ENCODE data around the gene NABP2.

The NABP2 gene

GRCh38 chr12:56216461-56216860 lies 7.7 kb upstream of the NABP2 start:
- no peak for DNase-seq

- DNase-seq: no peak
Measured at GRCh38 chr12:56219840-56220239, 4.3 kb upstream of the NABP2 start.

- DNase-seq: no peak
Measured at GRCh38 chr12:56220611-56221231, 3.4 kb upstream of the NABP2 start.

- DNase-seq: peak; percentile 89
Measured at GRCh38 chr12:56221232-56221756, 2.8 kb upstream of the NABP2 start.

GRCh38 chr12:56221757-56222530 lies 2.2 kb upstream of the NABP2 start, which contains the start of gene RNF41:
Gene RNF41, minus strand, starts transcription at chr12:56221922. Its CDS starts 7,875 bp downstream, at chr12:56214047.
- DNase-seq: peak; percentile 99

- DNase-seq: no peak
Measured at GRCh38 chr12:56222531-56222895, 1.6 kb upstream of the NABP2 start.

DNA sequence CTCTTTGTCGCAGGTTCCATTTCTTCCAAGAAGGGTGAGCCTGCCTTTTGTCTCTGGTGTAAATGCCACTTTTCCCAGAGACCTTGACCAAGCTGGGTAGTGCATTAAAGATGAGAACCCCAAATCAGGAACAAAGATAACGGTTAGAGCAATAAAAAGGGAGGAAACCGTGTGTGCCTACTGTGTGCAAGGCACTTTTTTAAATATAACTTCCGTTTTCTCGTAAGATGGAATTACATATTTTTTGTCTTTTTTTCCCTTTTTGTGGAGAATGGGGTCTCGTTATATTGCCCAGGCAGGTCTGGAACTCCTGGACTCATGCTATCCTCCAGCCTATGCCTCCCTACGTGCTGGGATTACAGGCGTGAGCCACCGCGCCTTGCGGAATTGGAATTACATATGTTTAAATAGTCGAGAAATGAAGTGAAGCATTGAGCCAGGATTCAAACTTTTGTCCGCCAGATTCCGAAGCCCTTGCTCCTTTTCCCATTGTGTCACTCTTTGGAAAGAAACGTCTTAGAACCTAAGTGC lies 506 bp upstream of the NABP2 start:
- DNase-seq: no peak

DNA sequence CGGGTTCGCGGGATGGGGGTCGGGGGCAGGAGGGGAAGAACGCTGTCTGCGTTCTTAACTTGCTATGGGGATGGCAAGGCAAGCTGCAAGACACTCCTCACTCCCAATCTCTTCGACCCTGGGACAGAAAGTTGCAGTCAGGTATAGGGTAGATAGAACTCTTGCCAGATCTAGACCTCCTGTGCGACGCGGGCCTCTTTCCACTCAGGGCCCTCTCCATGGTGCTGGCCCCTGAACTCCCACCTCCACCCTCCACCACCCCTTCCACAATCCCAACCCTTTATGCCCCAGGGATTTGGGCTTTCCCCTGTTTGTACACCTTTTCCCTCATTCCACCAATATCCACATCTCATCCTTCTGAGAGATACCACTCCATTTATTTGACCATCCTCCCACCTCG lies 812 bp downstream of the NABP2 start:
- DNase-seq: no peak

GRCh38 chr12:56229082-56229481 lies 4.9 kb downstream of the NABP2 start:
- no peak for DNase-seq

DNA sequence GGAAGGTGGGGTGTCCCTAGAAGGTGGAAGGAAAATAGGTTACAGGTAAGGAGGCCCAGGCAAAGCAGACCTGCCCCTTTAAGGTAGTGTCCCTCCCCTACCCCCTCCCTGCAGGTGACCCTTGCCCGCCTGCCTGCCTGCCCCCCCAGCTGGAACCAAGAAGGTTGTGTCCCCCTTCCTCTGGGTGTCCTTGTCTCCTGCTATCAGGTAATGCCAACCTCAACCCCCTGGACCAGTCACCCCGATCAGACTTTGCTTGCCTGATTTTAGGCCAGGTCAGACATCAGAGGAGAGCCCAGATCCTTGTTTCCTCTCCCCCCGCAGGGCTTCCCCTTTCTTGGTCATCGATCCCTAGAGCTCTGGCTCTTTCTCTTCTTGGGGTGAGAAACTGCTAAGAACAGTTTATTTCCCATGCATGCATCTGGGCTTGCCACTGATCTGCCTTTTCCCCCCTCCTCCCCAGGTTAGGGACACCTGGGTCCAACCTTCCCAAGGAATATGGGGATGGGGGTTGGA lies 5.8 kb downstream of the NABP2 start, which contains the start of gene SLC39A5:
Gene SLC39A5, plus strand, starts transcription at position 136 of the 516 bp plus-strand sequence. CDS start 1,224 bp downstream, outside the sequence.
- no peak for DNase-seq

- DNase-seq: no peak
Measured at GRCh38 chr12:56230432-56231183, 6.5 kb downstream of the NABP2 start.

DNA sequence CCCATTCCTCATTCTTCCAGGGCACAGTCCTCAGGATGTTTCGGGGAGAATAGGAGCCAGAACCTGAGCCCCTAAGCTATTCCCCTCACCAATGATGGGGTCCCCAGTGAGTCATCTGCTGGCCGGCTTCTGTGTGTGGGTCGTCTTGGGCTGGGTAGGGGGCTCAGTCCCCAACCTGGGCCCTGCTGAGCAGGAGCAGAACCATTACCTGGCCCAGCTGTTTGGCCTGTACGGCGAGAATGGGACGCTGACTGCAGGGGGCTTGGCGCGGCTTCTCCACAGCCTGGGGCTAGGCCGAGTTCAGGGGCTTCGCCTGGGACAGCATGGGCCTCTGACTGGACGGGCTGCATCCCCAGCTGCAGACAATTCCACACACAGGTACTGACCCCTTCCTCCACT lies 7.0 kb downstream of the NABP2 start:
- DNase-seq: no peak

DNA sequence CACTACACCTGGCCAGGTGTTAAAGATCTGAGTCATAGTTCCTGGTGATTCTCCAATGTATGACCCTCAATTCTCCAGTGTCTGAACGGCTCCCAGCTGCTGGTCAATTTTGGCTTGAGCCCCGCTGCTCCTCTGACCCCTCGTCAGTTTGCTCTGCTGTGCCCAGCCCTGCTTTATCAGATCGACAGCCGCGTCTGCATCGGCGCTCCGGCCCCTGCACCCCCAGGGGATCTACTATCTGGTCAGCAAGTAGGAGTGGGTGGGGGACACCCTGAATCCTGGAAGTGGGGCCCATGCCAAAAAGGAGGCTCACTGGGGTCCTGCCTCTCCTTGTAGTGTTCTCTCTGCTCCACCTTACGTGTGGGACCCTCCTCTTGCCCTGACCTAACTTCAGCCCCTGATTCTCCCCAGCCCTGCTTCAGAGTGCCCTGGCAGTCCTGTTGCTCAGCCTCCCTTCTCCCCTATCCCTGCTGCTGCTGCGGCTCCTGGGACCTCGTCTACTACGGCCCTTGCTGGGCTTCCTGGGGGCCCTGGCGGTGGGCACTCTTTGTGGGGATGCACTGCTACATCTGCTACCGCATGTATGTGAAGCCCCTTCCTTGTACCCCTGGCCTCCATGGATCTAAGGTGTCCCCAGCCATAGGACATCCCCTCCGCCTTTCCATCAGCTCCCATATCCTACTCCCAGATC lies 10.7 kb downstream of the NABP2 start:
- DNase-seq: no peak

DNA sequence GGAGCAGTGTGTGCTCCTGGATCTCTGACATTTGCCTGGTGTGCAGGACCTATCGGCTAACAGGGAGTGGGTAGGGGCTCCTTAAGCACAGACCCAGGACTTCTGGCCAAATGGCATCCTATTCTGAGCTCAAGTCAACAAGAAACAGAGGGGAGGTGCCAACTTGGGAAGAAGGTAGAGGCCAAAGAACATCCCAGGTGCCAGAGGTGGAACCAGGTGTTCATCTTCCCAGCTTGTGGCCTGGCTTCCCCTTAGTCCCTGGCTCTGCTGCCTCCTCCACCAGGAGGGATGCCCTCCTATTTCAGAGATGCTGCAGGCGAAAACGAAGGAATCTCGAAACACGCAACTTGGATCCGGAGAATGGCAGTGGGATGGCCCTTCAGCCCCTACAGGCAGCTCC lies 11.9 kb downstream of the NABP2 start:
- DNase-seq: no peak

GRCh38 chr12:56236985-56237384 lies 12.8 kb downstream of the NABP2 start:
- no peak for DNase-seq

DNA sequence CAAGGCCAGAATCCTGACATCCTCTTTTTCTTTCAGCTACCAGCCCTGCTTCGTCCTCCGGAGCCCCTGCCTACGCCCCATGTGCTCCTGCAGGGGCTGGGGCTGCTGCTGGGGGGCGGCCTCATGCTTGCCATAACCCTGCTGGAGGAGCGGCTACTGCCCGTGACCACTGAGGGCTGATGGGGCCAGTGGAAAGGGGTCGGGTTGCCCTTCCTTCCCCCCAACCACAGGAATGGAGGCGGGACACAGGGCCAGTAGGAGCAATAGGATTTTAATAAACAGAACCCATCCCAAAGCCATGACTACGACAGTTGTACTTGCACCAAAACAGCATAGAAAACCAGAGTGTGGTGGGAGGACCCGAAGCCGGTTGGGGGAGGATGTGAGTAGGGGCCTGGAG lies 13.4 kb downstream of the NABP2 start:
- no peak for DNase-seq

DNA sequence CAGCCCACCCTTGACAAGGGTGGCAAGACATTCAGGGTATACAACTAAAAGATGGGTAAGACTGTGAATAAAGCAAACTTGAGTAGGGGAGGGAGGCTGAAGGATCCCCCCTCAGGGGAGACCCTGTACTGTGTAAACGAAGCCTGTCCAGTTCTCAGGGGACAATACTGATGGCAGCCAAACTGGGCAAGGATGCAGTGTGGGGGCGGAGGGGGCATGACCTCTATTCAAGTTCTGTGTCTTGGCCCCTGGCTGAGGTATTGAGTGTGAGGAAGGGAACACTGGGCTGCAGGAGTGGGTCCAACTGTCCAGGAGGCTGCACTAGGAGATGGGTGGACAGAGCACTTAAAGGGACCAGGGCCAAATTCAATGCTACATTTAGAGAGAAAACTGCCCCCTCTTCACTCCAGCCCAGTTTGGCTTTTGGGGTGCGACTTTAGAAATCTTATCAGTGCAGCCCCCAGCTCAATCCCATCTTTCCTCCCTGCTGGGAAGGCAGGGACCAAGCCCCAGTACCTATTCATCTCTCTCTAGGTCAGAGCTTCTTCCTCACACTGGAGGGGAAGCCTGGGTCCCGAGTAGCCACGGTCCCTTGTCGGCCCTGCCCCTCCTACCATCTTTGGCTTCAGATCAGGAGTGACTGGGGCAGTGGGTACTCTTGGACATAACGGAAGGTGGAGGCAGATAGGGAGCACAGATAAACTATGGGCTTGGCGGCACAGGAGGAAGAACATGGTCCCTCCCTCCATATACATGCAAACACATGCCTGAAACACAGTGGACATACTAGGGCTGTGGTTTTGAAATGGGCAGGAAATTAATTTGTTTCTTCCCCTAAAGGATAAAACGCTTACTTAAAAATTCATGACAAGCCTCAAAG lies 17.5 kb downstream of the NABP2 start:
- peak; percentile 13 for DNase-seq

GRCh38 chr12:56242986-56243385 lies 18.8 kb downstream of the NABP2 start:
- peak; percentile 22 for DNase-seq

GRCh38 chr12:56243731-56244181 lies 19.6 kb downstream of the NABP2 start:
- DNase-seq: peak; percentile 0

DNA sequence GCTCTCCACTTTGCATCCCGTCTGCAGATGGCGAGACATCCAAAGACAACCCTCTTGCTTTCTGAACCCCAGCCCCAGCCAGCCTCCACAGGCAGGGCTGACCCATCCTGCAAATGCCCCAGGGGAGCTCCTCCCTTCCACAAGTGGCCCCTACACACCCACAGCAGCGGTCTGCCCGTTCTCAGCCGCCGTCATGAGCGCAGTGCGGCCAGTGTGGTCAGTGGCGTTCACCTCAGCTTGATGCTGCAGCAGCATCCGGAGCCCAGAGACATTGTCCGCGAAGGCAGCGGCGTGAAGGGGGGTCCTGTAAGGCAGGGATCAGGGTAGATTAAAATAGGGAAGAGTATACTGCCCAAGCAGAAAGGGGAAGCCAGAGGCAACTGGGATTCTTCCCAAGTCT lies 20.4 kb downstream of the NABP2 start:
- peak; percentile 19 for DNase-seq

DNA sequence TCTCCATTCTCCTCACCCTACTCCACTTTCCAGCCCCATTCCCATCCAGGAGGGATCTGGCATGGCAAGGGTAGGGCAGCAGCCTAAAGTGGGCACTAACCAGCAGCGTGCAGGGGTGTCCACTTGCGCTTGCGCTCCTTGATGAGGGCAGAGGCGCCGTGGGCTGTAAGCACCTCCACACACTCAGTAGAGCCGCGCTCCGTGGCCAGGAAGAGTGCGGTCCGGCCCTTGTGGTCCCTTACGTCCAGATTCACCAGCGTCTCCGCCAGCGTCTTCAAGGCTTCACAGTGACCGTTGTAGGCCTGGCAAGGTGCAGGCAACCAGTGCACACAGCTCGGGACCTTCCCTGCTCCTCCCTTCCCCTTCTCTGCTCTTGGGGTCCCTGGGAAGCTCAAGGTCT lies 23.8 kb downstream of the NABP2 start:
- peak; percentile 2 for DNase-seq
